ENCODE results near the gene NBEAL2.

NBEAL2 gene

DNA sequence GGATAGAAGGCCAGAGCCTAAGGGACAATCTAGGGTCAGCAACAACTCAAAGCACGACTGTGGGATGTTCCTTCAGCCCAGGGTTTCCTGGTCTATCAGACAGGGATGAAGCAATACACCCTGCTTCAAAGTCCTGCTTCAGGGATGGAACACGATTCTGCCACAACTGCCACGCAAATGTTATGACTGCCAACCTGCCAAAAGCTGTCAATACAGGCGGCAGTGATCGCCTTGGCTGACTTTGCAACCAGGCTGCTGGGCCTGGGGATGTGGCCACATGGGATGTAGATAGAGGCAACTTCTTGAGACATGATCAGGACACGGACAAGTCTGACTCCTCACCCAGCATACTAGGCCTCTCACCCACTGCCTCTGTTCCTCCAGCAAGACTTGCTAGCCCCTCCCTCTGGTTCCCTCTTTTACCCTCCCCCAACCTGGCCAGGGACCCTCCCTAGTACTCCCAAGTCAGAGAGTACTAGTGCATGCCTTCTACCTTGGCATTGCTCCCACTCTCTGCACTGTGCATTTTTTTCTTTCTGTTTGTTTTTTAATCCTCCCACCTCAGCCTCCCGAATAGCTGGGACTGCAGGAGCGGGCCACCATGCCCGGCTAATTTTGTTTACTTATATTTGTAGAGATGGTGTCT is 10.6 kb upstream of the NBEAL2 start:
- no peak overlapping the region for H3K27ac ChIP-seq (ENCODE audit: low read depth, low read length)
- no peak overlapping the region for H3K9ac ChIP-seq (ENCODE audit: low read depth, low read length)
- H3K36me3 ChIP-seq (ENCODE audit: insufficient read depth, low read length) = peaks cover 1% of the 10 kb centered on the region
- WGBS = 81% methylated on average over 9 of the region's 9 CpGs
- H3K4me1 ChIP-seq (ENCODE audit: insufficient read depth, low read length) = no peaks in the 10 kb centered on the region
- no peaks in the 10 kb centered on the region for H3K27me3 ChIP-seq (ENCODE audit: insufficient read depth, low read length)
- no peaks in the 10 kb centered on the region for H3K9me3 ChIP-seq (ENCODE audit: insufficient read depth, low read depth, low read length)
- no peak overlapping the region for H3K4me3 ChIP-seq (ENCODE audit: low read length)

DNA sequence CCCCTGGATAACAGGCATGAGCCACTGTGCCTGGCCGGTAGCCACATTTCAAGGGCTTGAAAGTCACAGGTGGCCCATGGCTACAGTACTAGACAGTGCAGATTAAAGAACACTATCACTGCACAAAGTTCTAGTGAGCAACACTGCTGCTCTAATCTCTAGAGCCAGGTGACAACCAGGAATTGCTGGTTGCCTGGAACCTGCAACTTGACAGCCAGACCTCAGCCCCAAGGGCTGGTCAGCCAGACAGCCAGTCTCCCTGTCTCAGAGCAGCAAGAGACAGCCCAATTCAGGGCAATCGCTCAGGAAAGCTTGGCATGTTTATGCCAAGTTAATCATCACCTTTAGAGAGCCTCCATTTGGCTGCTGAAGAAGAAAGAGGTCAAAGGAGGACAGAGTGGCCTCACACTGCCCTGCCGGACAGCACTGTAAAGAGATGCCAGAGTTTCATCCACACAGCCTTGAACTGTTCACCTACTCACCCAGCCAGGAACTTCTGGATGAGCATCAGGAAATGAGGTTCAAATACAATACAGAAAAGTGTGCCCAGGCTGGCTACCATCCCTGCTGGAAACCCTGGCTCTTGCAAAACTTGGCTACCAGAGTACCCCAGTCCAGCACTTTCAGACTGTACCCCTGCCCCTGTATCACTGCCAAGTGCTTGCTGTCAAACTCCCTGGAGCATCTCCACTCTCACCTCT is 8.9 kb upstream of the NBEAL2 start:
- H3K9me3 ChIP-seq (ENCODE audit: insufficient read depth, low read depth, low read length) = no peaks in the 10 kb centered on the region
- no peak overlapping the region for H3K9ac ChIP-seq (ENCODE audit: low read depth, low read length)
- no peak overlapping the region for H3K27ac ChIP-seq (ENCODE audit: low read depth, low read length)
- 86% methylated on average over 3 of the region's 3 CpGs for WGBS
- no peak overlapping the region for H3K4me3 ChIP-seq (ENCODE audit: low read length)
- no peaks in the 10 kb centered on the region for H3K27me3 ChIP-seq (ENCODE audit: insufficient read depth, low read length)
- H3K4me1 ChIP-seq (ENCODE audit: insufficient read depth, low read length) = no peaks in the 10 kb centered on the region
- H3K36me3 ChIP-seq (ENCODE audit: insufficient read depth, low read length) = peaks cover 9% of the 10 kb centered on the region

DNA sequence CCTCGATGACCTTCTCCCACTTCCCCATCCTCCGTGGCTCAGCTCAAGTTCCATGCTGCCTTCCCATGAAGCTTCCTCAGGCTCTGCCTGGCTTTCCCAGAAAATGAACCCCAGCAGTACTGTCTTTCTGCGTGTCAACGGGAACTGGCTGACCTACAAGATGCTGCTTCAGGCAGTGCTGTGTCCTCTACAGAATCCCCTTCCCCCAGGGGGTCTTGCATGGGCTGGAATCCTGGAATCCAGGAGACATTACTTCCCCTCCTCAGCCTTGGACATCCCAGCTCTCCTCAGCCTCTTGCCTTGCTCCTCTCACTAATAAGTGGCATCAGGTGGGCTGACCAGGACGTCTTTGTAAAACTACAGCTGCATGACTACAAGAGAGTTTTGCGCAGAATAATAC is 8.3 kb upstream of the NBEAL2 start:
- H3K27ac ChIP-seq (ENCODE audit: low read depth, low read length) = no peak overlapping the region
- H3K4me1 ChIP-seq (ENCODE audit: insufficient read depth, low read length) = no peaks in the 10 kb centered on the region
- no peaks in the 10 kb centered on the region for H3K27me3 ChIP-seq (ENCODE audit: insufficient read depth, low read length)
- WGBS = 85% methylated on average over 6 of the region's 6 CpGs
- no peak overlapping the region for H3K4me3 ChIP-seq (ENCODE audit: low read length)
- H3K9me3 ChIP-seq (ENCODE audit: insufficient read depth, low read depth, low read length) = no peaks in the 10 kb centered on the region
- H3K9ac ChIP-seq (ENCODE audit: low read depth, low read length) = no peak overlapping the region
- peaks cover 9% of the 10 kb centered on the region for H3K36me3 ChIP-seq (ENCODE audit: insufficient read depth, low read length)

DNA sequence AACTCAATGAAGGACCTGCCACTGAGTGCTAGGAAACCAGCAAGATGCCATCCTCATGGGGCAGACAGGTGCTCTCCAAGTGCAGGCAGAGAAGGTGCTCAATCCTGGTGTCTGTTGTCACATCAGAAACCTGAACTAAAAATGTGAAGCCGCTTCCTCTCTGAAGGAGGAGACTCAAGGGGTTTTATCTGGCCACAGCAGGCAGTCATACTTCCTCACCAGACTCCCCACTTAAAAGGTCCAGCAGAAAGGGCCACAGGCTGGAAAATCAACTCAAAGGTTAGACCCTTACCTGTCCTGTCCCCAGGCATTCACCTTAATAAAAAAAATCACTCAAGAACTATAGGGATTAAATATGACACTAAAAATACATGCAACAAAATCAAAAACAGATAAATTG is 7.7 kb upstream of the NBEAL2 start:
- Histone ChIP-seq H3K9me3 (ENCODE audit: insufficient read depth, low read depth, low read length) (no peaks in the 10 kb centered on the region), H3K4me3 (ENCODE audit: low read length) (no peak overlapping the region), H3K4me1 (ENCODE audit: insufficient read depth, low read length) (no peaks in the 10 kb centered on the region), H3K36me3 (ENCODE audit: insufficient read depth, low read length) (peaks cover 9% of the 10 kb centered on the region), H3K27me3 (ENCODE audit: insufficient read depth, low read length) (no peaks in the 10 kb centered on the region), H3K9ac (ENCODE audit: low read depth, low read length) (no peak overlapping the region), H3K27ac (ENCODE audit: low read depth, low read length) (no peak overlapping the region)
- 85% methylated on average over 1 of the region's 1 CpG for WGBS

DNA sequence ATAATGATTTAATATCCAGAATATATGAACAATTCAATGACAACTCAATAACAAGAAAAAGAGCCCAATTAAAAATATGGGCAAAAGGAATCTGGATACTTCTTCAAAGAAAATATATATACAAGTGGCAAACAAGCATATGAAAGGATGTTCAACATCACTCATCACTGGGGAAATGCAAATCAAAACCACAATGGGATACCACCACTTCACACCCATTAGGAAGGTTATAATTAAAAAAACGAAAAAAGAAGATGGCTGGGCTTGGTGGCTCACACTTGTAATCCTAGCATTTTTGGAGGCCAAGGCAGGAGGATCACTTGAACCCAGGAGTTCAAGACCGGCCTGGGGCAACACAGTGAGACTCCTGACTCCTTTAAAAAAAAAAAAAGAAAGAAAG is 7.1 kb upstream of the NBEAL2 start:
- no peak overlapping the region for H3K9ac ChIP-seq (ENCODE audit: low read depth, low read length)
- no peaks in the 10 kb centered on the region; the same call in 1 of the 2 replicates for H3K4me1 ChIP-seq (ENCODE audit: insufficient read depth, low read length)
- H3K27me3 ChIP-seq (ENCODE audit: insufficient read depth, low read length) = no peaks in the 10 kb centered on the region
- no peak overlapping the region for H3K27ac ChIP-seq (ENCODE audit: low read depth, low read length)
- peaks cover 9% of the 10 kb centered on the region for H3K36me3 ChIP-seq (ENCODE audit: insufficient read depth, low read length)
- H3K9me3 ChIP-seq (ENCODE audit: insufficient read depth, low read depth, low read length) = no peaks in the 10 kb centered on the region
- no peak overlapping the region for H3K4me3 ChIP-seq (ENCODE audit: low read length)
- WGBS = 90% methylated on average over 2 of the region's 2 CpGs

DNA sequence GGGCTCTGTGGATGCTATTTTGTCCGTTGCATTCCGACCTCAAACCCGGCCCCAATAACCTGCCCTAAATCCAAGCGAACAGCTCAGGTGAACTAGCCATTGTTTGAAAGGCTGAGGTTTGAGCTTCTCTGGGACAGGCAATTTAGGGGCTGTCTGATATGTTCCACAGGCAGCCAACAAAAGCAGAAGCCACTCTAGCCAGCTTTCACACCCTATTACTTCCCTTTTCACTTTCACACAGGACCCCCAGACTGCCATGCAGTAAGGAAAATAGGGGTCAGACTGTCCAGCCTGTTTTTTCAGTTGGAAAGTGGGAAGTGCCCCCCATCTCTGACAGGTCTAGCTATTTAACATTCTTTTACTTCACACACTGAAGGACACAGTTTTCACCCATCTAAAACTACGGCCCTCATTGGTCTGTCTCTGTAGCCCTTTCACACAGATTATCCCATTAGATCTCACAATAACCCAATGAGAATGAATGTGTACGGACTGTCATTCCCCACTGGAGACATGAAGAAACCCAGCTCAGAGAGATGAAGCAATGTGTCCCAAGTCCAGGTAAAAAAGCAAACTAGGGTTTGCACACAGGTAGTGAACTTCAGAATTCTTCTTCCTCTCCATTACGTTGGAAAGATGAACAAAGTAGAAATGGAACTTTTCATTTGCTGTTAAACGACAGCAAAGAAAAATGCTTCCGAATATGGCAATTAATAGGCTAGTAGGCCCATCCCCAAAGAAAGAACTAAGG is 4.9 kb upstream of the NBEAL2 start:
- Histone ChIP-seq H3K27me3 (ENCODE audit: insufficient read depth, low read length) (no peaks in the 10 kb centered on the region), H3K9me3 (ENCODE audit: insufficient read depth, low read depth, low read length) (no peaks in the 10 kb centered on the region), H3K4me1 (ENCODE audit: insufficient read depth, low read length) (no peaks in the 10 kb centered on the region; the same call in 1 of the 2 replicates), H3K27ac (ENCODE audit: low read depth, low read length) (no peak overlapping the region), H3K36me3 (ENCODE audit: insufficient read depth, low read length) (peaks cover 9% of the 10 kb centered on the region), H3K4me3 (ENCODE audit: low read length) (no peak overlapping the region), H3K9ac (ENCODE audit: low read depth, low read length) (no peak overlapping the region)
- 96% methylated on average over 9 of the region's 9 CpGs for WGBS

DNA sequence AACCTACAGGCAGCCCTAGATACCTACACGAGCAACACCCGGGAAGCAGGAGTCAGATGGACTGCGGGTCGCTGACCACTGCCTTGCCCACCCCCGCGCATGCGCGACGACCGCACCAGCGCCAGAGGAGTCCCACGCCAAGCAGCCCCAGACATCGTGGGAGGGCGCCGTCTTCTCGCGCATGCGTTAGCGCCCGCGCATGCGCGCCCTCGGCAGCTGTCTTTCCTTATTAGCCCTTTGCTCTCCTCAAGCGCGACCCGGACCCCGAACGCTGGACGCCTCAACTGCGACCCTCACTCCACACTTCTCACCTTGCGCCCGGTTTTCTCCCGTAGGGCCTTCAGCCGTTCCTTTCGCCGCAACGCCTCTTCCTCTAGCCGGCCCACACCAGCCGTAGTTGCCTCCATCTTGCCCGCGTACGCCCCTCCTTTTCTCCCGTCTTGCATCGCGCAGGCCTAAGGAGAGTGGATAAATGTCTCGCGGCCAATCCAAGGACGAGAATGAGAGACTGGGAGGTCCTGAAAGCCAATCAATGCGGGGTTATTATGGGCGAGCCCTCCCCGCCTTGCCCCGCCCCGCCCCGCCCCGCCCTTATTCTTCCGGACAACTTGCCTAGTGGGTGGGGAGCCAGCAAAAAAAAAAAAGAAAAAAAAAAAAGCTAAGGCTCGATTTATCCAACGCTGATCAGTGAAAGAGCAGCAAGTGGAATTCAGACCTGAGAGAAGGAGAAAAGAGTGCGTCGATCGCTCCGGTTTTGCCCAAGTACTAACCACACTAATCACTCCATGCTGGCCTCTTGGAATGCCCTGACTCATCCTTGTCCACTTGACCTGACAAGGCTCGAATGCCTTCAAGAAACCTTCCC is 2.9 kb upstream of the NBEAL2 start, which contains the start of gene CCDC12:
Gene CCDC12, minus strand, starts transcription at position 420 of the 865 bp plus-strand sequence. Its CDS starts 13 bp downstream, at position 407.
- Histone ChIP-seq H3K9ac (ENCODE audit: low read depth, low read length) (peak within 1 kb of the TSS; percentile 95), H3K9me3 (ENCODE audit: insufficient read depth, low read depth, low read length) (no peaks in the 10 kb centered on the region), H3K27ac (ENCODE audit: low read depth, low read length) (peak within 1 kb of the TSS; percentile 87), H3K36me3 (ENCODE audit: insufficient read depth, low read length) (peaks cover 9% of the 10 kb centered on the region), H3K4me3 (ENCODE audit: low read length) (peak within 1 kb of the TSS; percentile 84), H3K27me3 (ENCODE audit: insufficient read depth, low read length) (peaks cover 11% of the 10 kb centered on the region; the same call in 1 of the 2 replicates), H3K4me1 (ENCODE audit: insufficient read depth, low read length) (peaks cover 8% of the 10 kb centered on the region)
- under 1% methylated on average over 63 of the region's 64 CpGs for WGBS

DNA sequence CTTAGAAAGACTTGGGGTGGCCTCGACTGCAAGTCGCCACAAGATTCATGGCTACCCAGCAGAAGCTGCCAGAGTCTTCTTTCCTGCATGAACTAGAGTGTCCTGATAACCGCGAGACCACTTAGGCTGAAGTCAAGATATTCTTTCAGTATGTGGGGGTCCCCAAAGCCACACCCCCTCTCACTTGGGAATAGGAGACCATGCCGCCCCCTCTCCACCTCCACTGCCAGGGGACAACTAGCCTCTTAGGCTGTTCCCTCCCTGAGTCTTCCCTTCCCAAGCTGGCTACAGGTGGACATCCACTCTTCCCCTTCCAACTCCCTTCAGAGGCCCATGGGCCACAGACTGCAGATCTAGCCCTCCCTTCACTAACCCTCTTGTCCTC is 1.7 kb upstream of the NBEAL2 start:
- Histone ChIP-seq H3K4me1 (ENCODE audit: insufficient read depth, low read length) (peaks cover 12% of the 10 kb centered on the region), H3K9ac (ENCODE audit: low read depth, low read length) (peak overlapping the region; percentile 36), H3K27me3 (ENCODE audit: insufficient read depth, low read length) (peaks cover 11% of the 10 kb centered on the region; the same call in 1 of the 2 replicates), H3K27ac (ENCODE audit: low read depth, low read length) (no peak overlapping the region), H3K4me3 (ENCODE audit: low read length) (no peak overlapping the region), H3K9me3 (ENCODE audit: insufficient read depth, low read depth, low read length) (no peaks in the 10 kb centered on the region), H3K36me3 (ENCODE audit: insufficient read depth, low read length) (peaks cover 9% of the 10 kb centered on the region; the same call in 1 of the 2 replicates)
- WGBS = 93% methylated on average over 5 of the region's 5 CpGs

DNA sequence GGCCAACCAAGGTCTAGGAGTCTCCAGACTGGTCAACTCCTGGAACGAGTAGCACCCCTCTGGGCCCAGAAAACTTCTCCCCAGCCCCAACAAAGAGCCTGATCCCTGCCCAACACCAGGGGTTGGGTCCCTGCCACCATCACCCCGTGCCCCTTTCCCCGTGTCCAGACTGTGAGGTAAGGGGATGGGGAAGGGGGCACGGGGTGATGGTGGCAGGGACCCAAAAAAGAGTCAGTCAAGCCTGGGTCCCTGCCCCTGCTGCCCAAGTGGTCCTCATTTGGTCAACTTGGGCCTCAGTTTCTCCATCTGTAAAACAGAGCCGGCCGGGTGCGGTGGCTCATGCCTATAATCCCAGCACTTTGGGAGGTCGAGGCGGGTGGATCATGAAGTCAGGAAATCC is 1.1 kb upstream of the NBEAL2 start:
- Histone ChIP-seq H3K4me1 (ENCODE audit: insufficient read depth, low read length) (peaks cover 12% of the 10 kb centered on the region), H3K27me3 (ENCODE audit: insufficient read depth, low read length) (peaks cover 11% of the 10 kb centered on the region; the same call in 1 of the 2 replicates), H3K9ac (ENCODE audit: low read depth, low read length) (no peak overlapping the region), H3K36me3 (ENCODE audit: insufficient read depth, low read length) (peaks cover 9% of the 10 kb centered on the region; the same call in 1 of the 2 replicates), H3K9me3 (ENCODE audit: insufficient read depth, low read depth, low read length) (no peaks in the 10 kb centered on the region), H3K4me3 (ENCODE audit: low read length) (no peak overlapping the region), H3K27ac (ENCODE audit: low read depth, low read length) (no peak overlapping the region)
- 96% methylated on average over 9 of the region's 9 CpGs for WGBS

DNA sequence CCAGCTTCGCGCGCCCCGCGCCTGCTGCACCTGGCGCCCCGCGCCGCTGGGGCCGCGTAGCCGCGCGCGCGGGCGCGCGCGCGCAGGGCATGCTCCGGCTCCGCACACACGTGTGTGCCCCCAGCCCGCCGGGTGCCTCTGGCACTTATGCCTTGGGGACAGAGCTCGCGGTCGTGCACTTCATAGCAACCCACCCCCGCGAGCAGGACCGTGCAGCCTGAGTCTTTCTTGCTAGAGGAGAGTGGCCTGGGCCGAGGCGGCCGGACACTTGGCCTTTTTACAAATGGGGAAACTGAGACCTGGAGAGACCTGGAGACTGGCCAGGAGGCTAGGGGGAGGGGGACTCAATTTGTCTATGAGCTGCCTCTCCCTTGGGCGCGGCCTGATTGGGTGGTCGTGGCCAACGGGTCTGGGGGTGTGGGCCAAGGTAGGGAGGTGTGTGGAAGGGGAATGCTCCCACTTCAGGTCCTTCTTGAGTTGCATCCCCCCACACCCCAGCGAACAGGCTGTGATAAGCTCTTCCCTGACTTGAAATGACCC is 562 bp downstream of the NBEAL2 start:
- Histone ChIP-seq H3K36me3 (ENCODE audit: insufficient read depth, low read length) (no peaks in the 10 kb centered on the region), H3K4me1 (ENCODE audit: insufficient read depth, low read length) (peaks cover 12% of the 10 kb centered on the region), H3K4me3 (ENCODE audit: low read length) (peak overlapping the region; percentile 86), H3K9ac (ENCODE audit: low read depth, low read length) (peak overlapping the region; percentile 32), H3K27ac (ENCODE audit: low read depth, low read length) (no peak overlapping the region), H3K27me3 (ENCODE audit: insufficient read depth, low read length) (peaks cover 11% of the 10 kb centered on the region; the same call in 1 of the 2 replicates), H3K9me3 (ENCODE audit: insufficient read depth, low read depth, low read length) (no peaks in the 10 kb centered on the region)
- WGBS = 7% methylated on average over 40 of the region's 40 CpGs

Measured in HUES64 (cell line).